ENCODE measurements around the gene ZCCHC10.
"Not testable (repeated sequence)": the region's sequence is repeated elsewhere in the genome, so short reads cannot be mapped to it uniquely, and the experiment has no call there.

The ZCCHC10 gene

GRCh38 chr5:133041910-133042309 lies 15.6 kb upstream of the ZCCHC10 start:
- TF ChIP-seq PATZ1 (CRISPR knock-in tag; IDR thresholded peaks at IDR 0.05; ENCODE audit: borderline replicate concordance): no peak
- no peak for TF ChIP-seq ZNF565 (CRISPR knock-in tag; conservative IDR thresholded peaks at IDR 0.05; ENCODE audit: low read depth)
- no peak for TF ChIP-seq POU6F1 (CRISPR knock-in tag; IDR thresholded peaks at IDR 0.05; ENCODE audit: borderline replicate concordance, low read depth)
- no peak for TF ChIP-seq BACH2 (CRISPR knock-in tag; IDR thresholded peaks at IDR 0.05; ENCODE audit: borderline replicate concordance)
- TF ChIP-seq CSRNP3 (CRISPR knock-in tag; IDR thresholded peaks at IDR 0.05): no peak
- no peak for TF ChIP-seq GLIS3 (CRISPR knock-in tag; IDR thresholded peaks at IDR 0.05)
- no peak for TF ChIP-seq TCF4 (CRISPR knock-in tag; IDR thresholded peaks at IDR 0.05; ENCODE audit: borderline replicate concordance)
- no peak for TF ChIP-seq PPARA (CRISPR knock-in tag; IDR thresholded peaks at IDR 0.05; ENCODE audit: borderline replicate concordance)
- no peak for TF ChIP-seq RARB (CRISPR knock-in tag; IDR thresholded peaks at IDR 0.05)
- peak; percentile 77 for ATAC-seq

- no peak for ATAC-seq
- no peak for TF ChIP-seq GLIS3 (CRISPR knock-in tag; IDR thresholded peaks at IDR 0.05)
- TF ChIP-seq ZNF70 (CRISPR knock-in tag; IDR thresholded peaks at IDR 0.05): no peak
- TF ChIP-seq CREB5 (CRISPR knock-in tag; IDR thresholded peaks at IDR 0.05; ENCODE audit: low read depth): no peak
- TF ChIP-seq SNAI2 (CRISPR knock-in tag; IDR thresholded peaks at IDR 0.05): no peak
- no peak for TF ChIP-seq RARB (CRISPR knock-in tag; IDR thresholded peaks at IDR 0.05)
- no peak for TF ChIP-seq TCF4 (CRISPR knock-in tag; IDR thresholded peaks at IDR 0.05; ENCODE audit: borderline replicate concordance)
- TF ChIP-seq POU6F1 (CRISPR knock-in tag; IDR thresholded peaks at IDR 0.05; ENCODE audit: borderline replicate concordance, low read depth): no peak
- no peak for TF ChIP-seq BACH2 (CRISPR knock-in tag; IDR thresholded peaks at IDR 0.05; ENCODE audit: borderline replicate concordance)
- no peak for TF ChIP-seq ZNF565 (CRISPR knock-in tag; conservative IDR thresholded peaks at IDR 0.05; ENCODE audit: low read depth)
- no peak for TF ChIP-seq TSHZ2 (CRISPR knock-in tag; IDR thresholded peaks at IDR 0.05)
These were observed 14.9 kb upstream of the ZCCHC10 start for GRCh38 chr5:133041157-133041784.

- ATAC-seq: not testable (repeated sequence)
These were observed 10.3 kb upstream of the ZCCHC10 start for GRCh38 chr5:133036677-133037076.

GRCh38 chr5:133035224-133035623 lies 8.9 kb upstream of the ZCCHC10 start:
- ATAC-seq: no peak
- no peak for TF ChIP-seq ARNTL (CRISPR knock-in tag; IDR thresholded peaks at IDR 0.05; ENCODE audit: borderline replicate concordance, low read depth)
- no peak for TF ChIP-seq ZNF565 (CRISPR knock-in tag; conservative IDR thresholded peaks at IDR 0.05; ENCODE audit: low read depth)
- no peak for TF ChIP-seq ZFP3 (CRISPR knock-in tag; IDR thresholded peaks at IDR 0.05)
- no peak for TF ChIP-seq ZFP30 (CRISPR knock-in tag; IDR thresholded peaks at IDR 0.05)
- no peak for TF ChIP-seq TSHZ2 (CRISPR knock-in tag; IDR thresholded peaks at IDR 0.05)
- TF ChIP-seq TCF4 (CRISPR knock-in tag; IDR thresholded peaks at IDR 0.05; ENCODE audit: borderline replicate concordance): no peak
- TF ChIP-seq ESRRG (CRISPR knock-in tag; IDR thresholded peaks at IDR 0.05): no peak
- no peak for TF ChIP-seq TOX (CRISPR knock-in tag; IDR thresholded peaks at IDR 0.05; ENCODE audit: borderline replicate concordance)
- no peak for TF ChIP-seq PATZ1 (CRISPR knock-in tag; IDR thresholded peaks at IDR 0.05; ENCODE audit: borderline replicate concordance)
- TF ChIP-seq ZNF70 (CRISPR knock-in tag; IDR thresholded peaks at IDR 0.05): no peak

All from SK-N-SH treated with all-trans-retinoic acid at 6 μM for 48 hours (cell line).